ENCODE data around the gene NEK11.
"Not testable (repeated sequence)": the region's sequence is repeated elsewhere in the genome, so short reads cannot be mapped to it uniquely, and the experiment has no call there.

Gene NEK11

GRCh38 chr3:131363275-131363674, 336.6 kb downstream of the NEK11 start:
- DNase-seq = no peak

- no peak for DNase-seq
Measured at GRCh38 chr3:131370935-131371687, 344.4 kb downstream of the NEK11 start.

- DNase-seq = no peak
Measured at GRCh38 chr3:131371688-131372066, 345.0 kb downstream of the NEK11 start.

GRCh38 chr3:131374741-131375140, 348.1 kb downstream of the NEK11 start:
- DNase-seq = no peak

- not testable (repeated sequence) for DNase-seq
Measured at GRCh38 chr3:131380821-131381444, 354.3 kb downstream of the NEK11 start.

- DNase-seq = peak; percentile 98 to 99
Measured at GRCh38 chr3:131381445-131382291, 355.0 kb downstream of the NEK11 start, which contains the start of gene NUDT16. Gene NUDT16, plus strand, starts transcription at chr3:131381774. Its CDS starts 31 bp downstream, at chr3:131381805.

GRCh38 chr3:131386429-131387165, 359.9 kb downstream of the NEK11 start:
- DNase-seq = peak; percentile 34 to 49

GRCh38 chr3:131387796-131388489, 361.3 kb downstream of the NEK11 start:
- no peak for DNase-seq

- DNase-seq = no peak
Measured at GRCh38 chr3:131388490-131388799, 361.8 kb downstream of the NEK11 start.

- no peak for DNase-seq
Measured at GRCh38 chr3:131390331-131390730, 363.7 kb downstream of the NEK11 start.

- DNase-seq = no peak
Measured at GRCh38 chr3:131393051-131393450, 366.4 kb downstream of the NEK11 start.

- no peak for DNase-seq
Measured at GRCh38 chr3:131393868-131394267, 367.2 kb downstream of the NEK11 start.

GRCh38 chr3:131394400-131394799, 367.7 kb downstream of the NEK11 start:
- DNase-seq = no peak

GRCh38 chr3:131396170-131396569, 369.5 kb downstream of the NEK11 start:
- no peak for DNase-seq

- no peak for DNase-seq
Measured at GRCh38 chr3:131397889-131398288, 371.2 kb downstream of the NEK11 start.

All from hippocampal formation (tissue), 2 donors.